HepG2 (cell line): ENCODE results near the gene KLF6.

Source experiments
- EZH2 ChIP-seq: conservative IDR thresholded peaks from 2 replicates; pipeline ENCODE4 v1.6.1; 2012; ENCODE audit warnings: mild to moderate bottlenecking, low read depth, low read length, moderate library complexity
- MATR3 ChIP-seq: sonication (generic); formaldehyde crosslinking; IDR thresholded peaks from 2 replicates; pipeline ENCODE4 v1.4.0; 2020; ENCODE audit warnings: missing genetic modification reagents
- POLR2A ChIP-seq, 2 experiments: IDR thresholded peaks; 2 replicates each; pipeline ENCODE4 v1.6.1; 2011; ENCODE audit warnings: low read depth in 2 of 2, low read length in 2 of 2, mild to moderate bottlenecking in 1 of 2, moderate library complexity in 1 of 2; ENCODE audit not compliant: insufficient read depth in 1 of 2
- ZNF274 ChIP-seq: sonication (generic); formaldehyde crosslinking; IDR thresholded peaks from 2 replicates; pipeline ENCODE4 v1.5.1; 2020; ENCODE audit warnings: mild to moderate bottlenecking, missing genetic modification reagents
- ZSCAN21 ChIP-seq: sonication (generic); formaldehyde crosslinking; IDR thresholded peaks from 2 replicates; pipeline ENCODE4 v1.8.0; 2022; ENCODE audit warnings: mild to moderate bottlenecking, missing genetic modification reagents, moderate library complexity, borderline replicate concordance

GRCh38 chr10:3763852-3764625 is 21.0 kb downstream of the KLF6 start:
- TF ChIP-seq ZSCAN21 (CRISPR knock-in tag) = no peak
- TF ChIP-seq POLR2A (IDR thresholded peaks at IDR 0.05; ENCODE audit: insufficient read depth in 1 of 2, low read depth in 2 of 2, low read length in 2 of 2) = no peak
- no peak for TF ChIP-seq MATR3 (CRISPR knock-in tag)
- TF ChIP-seq ZNF274 (CRISPR knock-in tag) = no peak
- no peak for TF ChIP-seq EZH2
